Endothelial cell (in vitro differentiated cells): ENCODE measurements around the gene RTRAF. TPM values are rescaled to one million over a fixed set of nuclear protein-coding genes. Genes with fewer than 3 reads are reported as not detected.

Experiments used
- DNase-seq: peaks from one replicate; pipeline ENCODE4 v3.0.0; 2021; ENCODE audit warnings: low spot score
- H3K27ac Mint-ChIP-seq: one replicate; pipeline ENCODE4 v1.8.0; 2021; ENCODE audit warnings: mixed read lengths, inconsistent platforms; ENCODE audit not compliant: unreplicated experiment
- H3K27me3 Mint-ChIP-seq: one replicate; pipeline ENCODE4 v1.8.0; 2021; ENCODE audit warnings: mild to moderate bottlenecking, moderate library complexity, mixed read lengths, inconsistent platforms; ENCODE audit not compliant: unreplicated experiment
- H3K36me3 Mint-ChIP-seq: one replicate; pipeline ENCODE4 v1.8.0; 2021; ENCODE audit warnings: mild to moderate bottlenecking, low read depth, mixed read lengths, inconsistent platforms; ENCODE audit not compliant: unreplicated experiment
- H3K4me1 Mint-ChIP-seq: one replicate; pipeline ENCODE4 v1.8.0; 2021; ENCODE audit warnings: mild to moderate bottlenecking, mixed read lengths, inconsistent platforms; ENCODE audit not compliant: unreplicated experiment
- H3K4me3 Mint-ChIP-seq: one replicate; pipeline ENCODE4 v1.8.0; 2021; ENCODE audit warnings: mild to moderate bottlenecking, mixed read lengths, inconsistent platforms; ENCODE audit not compliant: unreplicated experiment
- H3K9me3 Mint-ChIP-seq: one replicate; pipeline ENCODE4 v1.8.0; 2021; ENCODE audit warnings: mixed read lengths, inconsistent platforms; ENCODE audit not compliant: unreplicated experiment
- CTCF ChIP-seq: fragments of 200-600 bp; sonication (generic); IDR thresholded peaks from one replicate; pipeline ENCODE4 v1.5.0; 2021; ENCODE audit warnings: antibody characterized with exemption; ENCODE audit not compliant: unreplicated experiment
- total RNA-seq: library from RNA; stranded (reverse); fragmentation: NEBNext Ultra II Directional; extraction: Animal tissue kit (Norgen Biotek cat#: 25700); gene quantifications from one replicate; pipeline ENCODE4 v1.2.1, GENCODE V29; 2021; ENCODE audit not compliant: unreplicated experiment

RTRAF gene
- total RNA-seq, 1 donor from 2014 or later = 260 TPM

GRCh38 chr14:52060080-52060479 lies 70.7 kb downstream of the RTRAF start:
- peaks cover 19% of the 10 kb centered on the region for H3K4me1 Mint-ChIP-seq
- no peak for TF ChIP-seq CTCF
- no peak overlapping the region for H3K4me3 Mint-ChIP-seq
- no peaks in the 10 kb centered on the region for H3K27me3 Mint-ChIP-seq
- no peaks in the 10 kb centered on the region for H3K9me3 Mint-ChIP-seq
- no peak for DNase-seq
- H3K36me3 Mint-ChIP-seq = no peaks in the 10 kb centered on the region
- no peak overlapping the region for H3K27ac Mint-ChIP-seq

Other genes starting within 250 kb of the RTRAF start
- gene GNG2, start 128.9 kb upstream of the RTRAF start, total RNA-seq = 80.8 TPM
- 80.8 TPM for gene NID2, start 79.5 kb downstream of the RTRAF start, total RNA-seq